Aortic smooth muscle cell (primary cell): ENCODE data around the gene HECA. TPM values are rescaled to one million over a fixed set of nuclear protein-coding genes. Genes with fewer than 3 reads are reported as not detected.

Source experiments
- total RNA-seq: library from RNA; depleted of rRNA; stranded (reverse); fragments of >200 nt; gene quantifications from 2 replicates; pipeline ENCODE4 v1.2.3, GENCODE V29; 2014

HECA gene
- total RNA-seq: 25.0 and 26.7 TPM in 2 replicates

GRCh38 chr6:139134817-139135577 is at the start of gene HECA:
Gene HECA (plus strand): TSS chr6:139135080. CDS start chr6:139135397, 317 bp downstream.

Other genes starting within 250 kb of the HECA start
- 23.0 and 25.0 TPM in 2 replicates for gene REPS1, start 146.8 kb upstream of the HECA start, total RNA-seq
- 44.1 and 45.4 TPM in 2 replicates for gene ABRACL, start 106.3 kb upstream of the HECA start, total RNA-seq
- gene TXLNB, start 156.9 kb downstream of the HECA start, total RNA-seq: 0.13 and 0.19 TPM in 2 replicates
- gene CITED2, start 239.6 kb downstream of the HECA start, total RNA-seq: 63.8 and 99.2 TPM in 2 replicates